HG03442 (cell line): Measurements from ENCODE around the gene NFE2.

Experiments
- ATAC-seq: cut with Tn5 transposase; IDR thresholded peaks from one replicate; pipeline ENCODE4 v1.9.1; 2021; ENCODE audit warnings: mild to moderate bottlenecking, moderate library complexity; ENCODE audit not compliant: unreplicated experiment

NFE2 gene

GRCh38 chr12:54306925-54307741 lies 6.3 kb upstream of the NFE2 start:
- ATAC-seq, result no peak

- no peak for ATAC-seq
Observed at GRCh38 chr12:54304187-54304810, 3.5 kb upstream of the NFE2 start.

- ATAC-seq, result no peak
Observed at GRCh38 chr12:54303640-54304039, 2.8 kb upstream of the NFE2 start.

GRCh38 chr12:54301428-54302048 lies 723 bp upstream of the NFE2 start:
- no peak for ATAC-seq

GRCh38 chr12:54300225-54300731 lies 537 bp downstream of the NFE2 start:
- ATAC-seq, result no peak

- ATAC-seq, result no peak
Observed at GRCh38 chr12:54299515-54300224, 1.1 kb downstream of the NFE2 start.

GRCh38 chr12:54298904-54299303 lies 1.9 kb downstream of the NFE2 start:
- ATAC-seq, result no peak

- no peak for ATAC-seq
Observed at GRCh38 chr12:54296393-54297099, 4.3 kb downstream of the NFE2 start.

- ATAC-seq, result no peak
Observed at GRCh38 chr12:54294953-54295566, 5.8 kb downstream of the NFE2 start.

- ATAC-seq, result peak; percentile 47
Observed at GRCh38 chr12:54294152-54294952, 6.5 kb downstream of the NFE2 start.

- no peak for ATAC-seq
Observed at GRCh38 chr12:54292931-54293241, 7.9 kb downstream of the NFE2 start.

- ATAC-seq, result no peak
Observed at GRCh38 chr12:54292083-54292930, 8.5 kb downstream of the NFE2 start.

GRCh38 chr12:54287261-54288157 lies 13.3 kb downstream of the NFE2 start:
- no peak for ATAC-seq

GRCh38 chr12:54286042-54287030 lies 14.5 kb downstream of the NFE2 start:
- no peak for ATAC-seq

- ATAC-seq, result no peak
Observed at GRCh38 chr12:54285150-54286041, 15.4 kb downstream of the NFE2 start.
